ENCODE measurements around the gene ZNF831. TPM values are rescaled to one million over a fixed set of nuclear protein-coding genes. Genes with fewer than 3 reads are reported as not detected.

ZNF831 gene
- total RNA-seq, 1 experiment from 2014 or later: 0.15 TPM

GRCh38 chr20:59242714-59243626, 79.3 kb downstream of the ZNF831 start:
- TF ChIP-seq RAD21 (IDR thresholded peaks at IDR 0.05; ENCODE audit: low read depth): no peak
- no peak for TF ChIP-seq ZNF274 (IDR thresholded peaks at IDR 0.05; ENCODE audit: low read depth, low read length)
- TF ChIP-seq EGR1 (IDR thresholded peaks at IDR 0.05; ENCODE audit: low read depth): no peak
- no peak for TF ChIP-seq ELF1 (IDR thresholded peaks at IDR 0.05; ENCODE audit: borderline replicate concordance, low read depth)
- TF ChIP-seq FOSL1 (IDR thresholded peaks at IDR 0.05; ENCODE audit: low read depth): no peak
- no peak for TF ChIP-seq CBX3 (IDR thresholded peaks at IDR 0.05; ENCODE audit: low read depth)
- TF ChIP-seq, protein P1, sequence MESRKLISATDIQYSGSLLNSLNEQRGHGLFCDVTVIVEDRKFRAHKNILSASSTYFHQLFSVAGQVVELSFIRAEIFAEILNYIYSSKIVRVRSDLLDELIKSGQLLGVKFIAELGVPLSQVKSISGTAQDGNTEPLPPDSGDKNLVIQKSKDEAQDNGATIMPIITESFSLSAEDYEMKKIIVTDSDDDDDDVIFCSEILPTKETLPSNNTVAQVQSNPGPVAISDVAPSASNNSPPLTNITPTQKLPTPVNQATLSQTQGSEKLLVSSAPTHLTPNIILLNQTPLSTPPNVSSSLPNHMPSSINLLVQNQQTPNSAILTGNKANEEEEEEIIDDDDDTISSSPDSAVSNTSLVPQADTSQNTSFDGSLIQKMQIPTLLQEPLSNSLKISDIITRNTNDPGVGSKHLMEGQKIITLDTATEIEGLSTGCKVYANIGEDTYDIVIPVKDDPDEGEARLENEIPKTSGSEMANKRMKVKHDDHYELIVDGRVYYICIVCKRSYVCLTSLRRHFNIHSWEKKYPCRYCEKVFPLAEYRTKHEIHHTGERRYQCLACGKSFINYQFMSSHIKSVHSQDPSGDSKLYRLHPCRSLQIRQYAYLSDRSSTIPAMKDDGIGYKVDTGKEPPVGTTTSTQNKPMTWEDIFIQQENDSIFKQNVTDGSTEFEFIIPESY (IDR thresholded peaks at IDR 0.05; ENCODE audit: extremely low read depth, insufficient replicate concordance, low read length): no peak
- TF ChIP-seq MAX (IDR thresholded peaks at IDR 0.05): no peak
- no peak for TF ChIP-seq SP1 (IDR thresholded peaks at IDR 0.05; ENCODE audit: low read depth)
- no peak for TF ChIP-seq ATF3 (IDR thresholded peaks at IDR 0.05)
- TF ChIP-seq ZFX (IDR thresholded peaks at IDR 0.05): no peak
- TF ChIP-seq EZH2 (IDR thresholded peaks at IDR 0.05): no peak
- no peak for TF ChIP-seq YY1 (IDR thresholded peaks at IDR 0.05; ENCODE audit: extremely low read depth, insufficient replicate concordance, low read depth, low read length)
- no peak for TF ChIP-seq CEBPB (IDR thresholded peaks at IDR 0.05; ENCODE audit: low read depth)
- TF ChIP-seq TCF7L2 (IDR thresholded peaks at IDR 0.05; ENCODE audit: borderline replicate concordance, extremely low read depth, insufficient read depth, insufficient read length): no peak
- no peak for TF ChIP-seq REST (IDR thresholded peaks at IDR 0.05; ENCODE audit: low read depth)
- TF ChIP-seq JUND (IDR thresholded peaks at IDR 0.05): no peak
- Histone ChIP-seq H3K4me2 (ENCODE audit: low read length) (no peak overlapping the region), H3K9ac (ENCODE audit: low read length) (no peak overlapping the region), H4K20me1 (ENCODE audit: insufficient read depth) (no peaks in the 10 kb centered on the region), H3K9me2 (ENCODE audit: insufficient read depth) (no peaks in the 10 kb centered on the region), H2AFZ (ENCODE audit: low read depth, low read length, poor library complexity, severe bottlenecking) (no peak overlapping the region), H3K27ac (ENCODE audit: low read depth, low read length) (no peak overlapping the region), H3K9me3 (ENCODE audit: control insufficient read depth in 1 of 2, insufficient read depth in 1 of 2, low read depth in 1 of 2, low read length in 2 of 2) (no peaks in the 10 kb centered on the region), H3K79me2 (ENCODE audit: insufficient read depth, low read length) (no peaks in the 10 kb centered on the region), H3K4me1 (ENCODE audit: control insufficient read depth in 1 of 2, insufficient read depth in 2 of 2, low read length in 2 of 2) (no peaks in the 10 kb centered on the region), H3K4me3 (replicated peaks in 1 of 2; ENCODE audit: low read depth in 1 of 2, low read length in 2 of 2) (no peak overlapping the region), H3K36me3 (ENCODE audit: control insufficient read depth in 1 of 2, insufficient read depth in 2 of 2, low read length in 2 of 2) (no peaks in the 10 kb centered on the region), H3K27me3 (ENCODE audit: insufficient read depth, low read length) (peaks cover 71% of the 10 kb centered on the region)
- ATAC-seq: no peak
- POLR2A ChIA-PET: no interaction called here
- DNase-seq (ENCODE audit: low read depth, low spot score): no peak
- CTCF ChIA-PET: no interaction called here
- RAD21 ChIA-PET (ENCODE audit: low non-redundant PET in 1 of 2, low total read pairs in 2 of 2, uncharacterized antibody in 2 of 2, unreplicated experiment in 2 of 2): no interaction called here
- intact Hi-C loops (cut with micrococcal nuclease): no loop called here
- BruUV-seq (replicated peaks): no TSS peak
